ENCODE data around the gene AMH. TPM values are rescaled to one million over a fixed set of nuclear protein-coding genes. Genes with fewer than 3 reads are reported as not detected.
A peak's percentile ranks its signal among the peaks of the same experiment; 100 is the strongest.

AMH gene
- total and polyA plus RNA-seq, 12 donors, result 0.36 to 4.6 (median 1.1) TPM; not detected in 4

DNA sequence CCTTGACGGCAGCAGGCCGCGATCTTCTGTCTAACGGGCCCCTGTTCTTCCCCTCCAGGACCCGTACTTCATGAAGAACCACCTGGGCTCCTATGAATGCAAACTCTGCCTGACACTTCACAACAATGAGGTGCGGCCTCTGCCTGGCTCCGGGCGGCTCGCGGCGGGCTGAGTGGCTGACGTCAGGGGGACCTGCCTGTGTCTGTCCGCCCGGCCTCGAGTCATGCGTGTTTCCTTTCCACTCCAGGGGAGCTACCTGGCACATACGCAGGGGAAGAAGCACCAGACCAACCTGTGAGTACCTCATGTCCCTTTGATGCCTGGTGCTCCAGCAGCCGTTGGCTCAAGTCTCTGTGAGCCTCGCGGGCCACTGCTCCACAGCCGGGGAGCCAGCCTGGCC lies 4.6 kb upstream of the AMH start:
- WGBS, 4 donors, result 88 to 95% (median 92%) methylated on average over 17 to 21 of the region's 21 CpGs
- peaks cover 0 to 48% of the 10 kb centered on the region in 2 donors for H3K36me3 ChIP-seq (replicated peaks in 1 of 2)

DNA sequence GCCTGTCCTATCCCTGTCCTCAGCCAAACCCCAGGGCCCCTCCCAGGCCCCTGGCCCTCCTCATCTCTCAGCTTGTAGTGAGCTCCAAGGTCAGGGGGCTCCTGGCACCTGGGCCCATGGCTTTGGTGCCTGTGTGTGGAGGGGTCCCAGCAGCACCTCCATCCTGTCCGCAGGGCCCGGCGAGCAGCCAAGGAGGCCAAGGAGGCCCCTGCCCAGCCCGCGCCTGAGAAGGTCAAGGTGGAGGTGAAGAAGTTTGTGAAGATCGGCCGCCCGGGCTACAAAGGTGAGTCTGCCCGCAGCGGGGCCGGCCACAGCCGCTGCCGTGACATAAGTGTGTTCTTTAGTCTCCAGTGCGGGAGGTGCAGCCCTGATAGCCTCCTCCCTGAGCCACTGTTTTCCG lies 3.9 kb upstream of the AMH start:
- Histone ChIP-seq H3K4me3 (no peak overlapping the region), H3K4me1 (replicated peaks in 1 of 2) (peaks cover under 1 to 19% of the 10 kb centered on the region in 2 donors), H3K27me3 (peaks cover 10% of the 10 kb centered on the region), H3K36me3 (replicated peaks in 1 of 2) (peaks cover 0 to 48% of the 10 kb centered on the region in 2 donors), H3K27ac (no peak overlapping the region), H3K9me3 (replicated peaks in 1 of 3) (no peaks in the 10 kb centered on the region)
- intact Hi-C loops (cut with DNase I), result no loop called here
- TF ChIP-seq POLR2A (IDR thresholded peaks at IDR 0.05), result no peak
- TF ChIP-seq, protein P1, sequence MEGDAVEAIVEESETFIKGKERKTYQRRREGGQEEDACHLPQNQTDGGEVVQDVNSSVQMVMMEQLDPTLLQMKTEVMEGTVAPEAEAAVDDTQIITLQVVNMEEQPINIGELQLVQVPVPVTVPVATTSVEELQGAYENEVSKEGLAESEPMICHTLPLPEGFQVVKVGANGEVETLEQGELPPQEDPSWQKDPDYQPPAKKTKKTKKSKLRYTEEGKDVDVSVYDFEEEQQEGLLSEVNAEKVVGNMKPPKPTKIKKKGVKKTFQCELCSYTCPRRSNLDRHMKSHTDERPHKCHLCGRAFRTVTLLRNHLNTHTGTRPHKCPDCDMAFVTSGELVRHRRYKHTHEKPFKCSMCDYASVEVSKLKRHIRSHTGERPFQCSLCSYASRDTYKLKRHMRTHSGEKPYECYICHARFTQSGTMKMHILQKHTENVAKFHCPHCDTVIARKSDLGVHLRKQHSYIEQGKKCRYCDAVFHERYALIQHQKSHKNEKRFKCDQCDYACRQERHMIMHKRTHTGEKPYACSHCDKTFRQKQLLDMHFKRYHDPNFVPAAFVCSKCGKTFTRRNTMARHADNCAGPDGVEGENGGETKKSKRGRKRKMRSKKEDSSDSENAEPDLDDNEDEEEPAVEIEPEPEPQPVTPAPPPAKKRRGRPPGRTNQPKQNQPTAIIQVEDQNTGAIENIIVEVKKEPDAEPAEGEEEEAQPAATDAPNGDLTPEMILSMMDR (IDR thresholded peaks at IDR 0.05), result no peak
- WGBS, 4 donors, result 91 to 92% methylated on average over 15 of the region's 15 CpGs; no CpG with 5 or more reads in 2 of the 4 donors
- DNase-seq, result no peak

More for the DNA sequence above, 4.6 kb upstream of the AMH start:
- no peak for DNase-seq
- TF ChIP-seq, protein P1 (IDR thresholded peaks at IDR 0.05), result no peak
- TF ChIP-seq POLR2A (IDR thresholded peaks at IDR 0.05), result no peak
- Histone ChIP-seq H3K4me3 (no peak overlapping the region), H3K9me3 (replicated peaks in 1 of 3) (no peaks in the 10 kb centered on the region), H3K27me3 (peaks cover 2% of the 10 kb centered on the region), H3K4me1 (replicated peaks in 1 of 2) (peaks cover 8 to 24% of the 10 kb centered on the region in 2 donors), H3K27ac (no peak overlapping the region)
- intact Hi-C loops (cut with DNase I), result no loop called here

DNA sequence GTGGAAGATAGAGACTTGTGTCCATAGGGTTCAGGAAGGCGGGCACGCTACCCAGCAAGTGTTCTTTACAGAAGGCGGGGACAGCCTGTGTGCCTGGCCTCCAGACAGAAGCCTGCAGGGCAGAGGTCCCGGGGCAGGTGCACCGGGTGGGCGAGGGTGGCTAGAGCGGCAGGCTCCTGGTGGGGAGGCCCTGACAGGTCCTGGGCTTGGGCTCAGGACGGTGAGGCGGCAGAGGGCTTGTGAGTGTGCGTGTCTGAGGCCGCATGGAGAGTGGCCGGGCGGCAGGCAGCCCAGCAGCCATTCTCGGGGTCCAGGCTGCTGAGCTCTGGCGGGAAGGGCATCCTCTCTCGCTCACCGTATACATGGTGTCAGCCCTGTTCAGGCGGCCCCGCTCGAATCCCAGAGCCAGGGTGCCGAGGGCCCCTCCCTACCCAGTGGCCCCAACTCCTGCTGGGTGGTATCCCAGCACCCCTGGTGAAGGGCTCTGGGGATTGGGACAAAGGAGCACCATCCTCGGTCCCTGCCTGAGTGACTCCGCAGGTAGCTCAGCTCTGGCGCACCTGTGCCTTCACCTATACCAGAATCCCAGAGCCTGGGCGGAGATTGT lies 3.0 kb upstream of the AMH start:
- H3K9me3 ChIP-seq (replicated peaks in 1 of 3), result no peaks in the 10 kb centered on the region
- no peak overlapping the region for H3K4me3 ChIP-seq
- no peak for DNase-seq
- peaks cover 0 to 48% of the 10 kb centered on the region in 2 donors for H3K36me3 ChIP-seq (replicated peaks in 1 of 2)
- peaks cover 17% of the 10 kb centered on the region for H3K27me3 ChIP-seq
- peaks cover 0 to 21% of the 10 kb centered on the region in 2 donors for H3K4me1 ChIP-seq (replicated peaks in 1 of 2)
- intact Hi-C loops (cut with DNase I), result no loop called here
- no peak overlapping the region for H3K27ac ChIP-seq
- WGBS, 4 donors, result 88 to 95% (median 91%) methylated on average over 11 to 25 of the region's 25 CpGs
- TF ChIP-seq POLR2A (IDR thresholded peaks at IDR 0.05), result no peak
- TF ChIP-seq, protein P1 (IDR thresholded peaks at IDR 0.05), result no peak

DNA sequence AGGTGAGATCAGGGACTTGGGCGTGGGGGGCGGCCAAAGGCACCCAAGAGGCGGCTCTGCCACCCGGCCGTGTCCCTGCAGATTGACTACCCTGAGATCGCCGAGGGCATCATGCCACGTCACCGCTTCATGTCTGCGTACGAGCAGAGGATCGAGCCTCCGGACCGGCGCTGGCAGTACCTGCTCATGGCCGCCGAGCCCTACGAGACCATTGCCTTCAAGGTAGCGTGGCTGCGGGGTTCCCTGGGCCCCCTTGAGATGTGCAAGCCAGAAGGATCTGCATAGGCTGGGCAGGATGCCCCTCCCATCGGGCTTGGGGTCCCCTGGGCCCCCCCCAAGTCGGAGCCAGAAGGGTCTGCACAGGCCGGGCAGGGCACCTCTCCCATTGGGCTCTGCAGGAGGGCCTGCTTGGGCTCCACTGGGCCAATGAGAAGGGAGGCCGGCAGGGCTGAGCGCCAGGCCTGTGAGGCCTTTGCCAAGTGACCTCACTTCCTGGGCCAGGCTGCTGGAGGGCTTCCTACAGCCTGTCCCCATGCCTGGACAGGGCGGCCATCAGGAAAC lies 2.2 kb upstream of the AMH start:
- peak overlapping the region in 1 of 5 donors; percentile 52 for H3K27ac ChIP-seq
- no peaks in the 10 kb centered on the region for H3K9me3 ChIP-seq (replicated peaks in 1 of 3)
- peaks cover 0 to 48% of the 10 kb centered on the region in 2 donors for H3K36me3 ChIP-seq (replicated peaks in 1 of 2)
- no peak for TF ChIP-seq POLR2A (IDR thresholded peaks at IDR 0.05)
- TF ChIP-seq, protein P1 (IDR thresholded peaks at IDR 0.05), result no peak
- no peak overlapping the region for H3K4me3 ChIP-seq
- WGBS, 4 donors, result 81 to 95% (median 82%) methylated on average over 20 to 26 of the region's 26 CpGs; no CpG with 5 or more reads in 1 of the 4 donors
- DNase-seq, result peak in 5 of 7 donors; percentile 53 to 76 (median 69)
- H3K4me1 ChIP-seq (replicated peaks in 1 of 2), result peaks cover 0 to 25% of the 10 kb centered on the region in 2 donors
- H3K27me3 ChIP-seq, result peaks cover 24% of the 10 kb centered on the region
- intact Hi-C loops (cut with DNase I), result no loop called here

All from adrenal gland (tissue), 12 donors.